ENCODE data around the gene CDA. TPM values are rescaled to one million over a fixed set of nuclear protein-coding genes. Genes with fewer than 3 reads are reported as not detected.

Gene CDA
- total RNA-seq, 1 donor: 3.0 TPM

DNA sequence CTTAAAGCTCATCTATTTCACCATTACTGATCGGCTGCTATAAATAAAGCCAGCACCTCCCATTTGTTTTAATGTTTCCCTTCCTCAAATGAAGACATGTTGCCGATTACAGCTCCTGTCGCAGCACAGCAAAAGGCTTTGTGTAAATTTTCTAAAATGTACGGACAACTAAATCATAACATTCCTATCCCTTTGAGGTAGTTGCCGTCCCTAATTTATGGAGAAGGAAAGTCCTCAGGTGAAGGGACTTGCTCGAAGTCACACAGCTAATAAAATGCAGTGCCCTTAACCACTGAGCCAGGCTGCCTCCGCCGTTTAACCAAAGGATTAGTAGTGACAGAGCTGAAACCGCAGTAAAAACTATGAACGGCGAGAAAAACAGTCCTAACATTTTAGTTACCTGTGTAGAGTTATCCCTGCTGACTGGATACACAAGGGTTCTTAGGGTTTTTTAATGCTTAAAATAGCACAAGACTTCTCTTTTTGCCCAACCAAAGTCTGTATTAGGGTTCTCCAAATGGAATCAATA, 45.2 kb downstream of the CDA start:
- DNase-seq (ENCODE audit: low read depth): peak; percentile 14
- TF ChIP-seq, protein P1, sequence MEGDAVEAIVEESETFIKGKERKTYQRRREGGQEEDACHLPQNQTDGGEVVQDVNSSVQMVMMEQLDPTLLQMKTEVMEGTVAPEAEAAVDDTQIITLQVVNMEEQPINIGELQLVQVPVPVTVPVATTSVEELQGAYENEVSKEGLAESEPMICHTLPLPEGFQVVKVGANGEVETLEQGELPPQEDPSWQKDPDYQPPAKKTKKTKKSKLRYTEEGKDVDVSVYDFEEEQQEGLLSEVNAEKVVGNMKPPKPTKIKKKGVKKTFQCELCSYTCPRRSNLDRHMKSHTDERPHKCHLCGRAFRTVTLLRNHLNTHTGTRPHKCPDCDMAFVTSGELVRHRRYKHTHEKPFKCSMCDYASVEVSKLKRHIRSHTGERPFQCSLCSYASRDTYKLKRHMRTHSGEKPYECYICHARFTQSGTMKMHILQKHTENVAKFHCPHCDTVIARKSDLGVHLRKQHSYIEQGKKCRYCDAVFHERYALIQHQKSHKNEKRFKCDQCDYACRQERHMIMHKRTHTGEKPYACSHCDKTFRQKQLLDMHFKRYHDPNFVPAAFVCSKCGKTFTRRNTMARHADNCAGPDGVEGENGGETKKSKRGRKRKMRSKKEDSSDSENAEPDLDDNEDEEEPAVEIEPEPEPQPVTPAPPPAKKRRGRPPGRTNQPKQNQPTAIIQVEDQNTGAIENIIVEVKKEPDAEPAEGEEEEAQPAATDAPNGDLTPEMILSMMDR (IDR thresholded peaks at IDR 0.05; ENCODE audit: insufficient read depth, low read depth, low read length): no peak
- peak overlapping the region; percentile 81 for H3K4me3 ChIP-seq (ENCODE audit: low read depth, low read length)

DNA sequence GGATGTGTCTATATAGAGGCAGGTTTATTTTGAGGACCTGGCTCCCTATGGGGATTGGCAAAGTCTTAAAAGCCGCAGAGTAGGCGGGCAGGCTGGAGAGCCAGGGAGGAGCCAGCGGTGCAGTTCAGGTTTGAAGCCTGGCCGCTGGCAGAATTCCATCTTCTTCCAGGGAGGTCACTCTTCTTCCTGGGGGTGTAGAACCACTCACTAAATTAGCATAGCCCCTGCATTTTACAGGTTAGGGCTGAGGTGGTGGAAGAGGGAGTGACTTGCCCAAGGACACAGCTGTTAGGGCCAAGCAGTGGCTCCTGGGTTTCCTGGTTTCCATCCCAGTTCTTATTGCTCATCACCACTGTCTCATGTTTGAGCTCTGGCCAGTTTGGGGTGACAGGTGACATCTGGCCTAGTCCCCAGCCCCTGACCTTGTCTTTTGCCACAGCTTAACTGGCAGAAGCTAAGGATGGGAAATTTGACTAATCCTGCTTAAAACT, 45.7 kb downstream of the CDA start:
- H3K4me3 ChIP-seq (ENCODE audit: low read depth, low read length): peak overlapping the region; percentile 81
- TF ChIP-seq, protein P1 (IDR thresholded peaks at IDR 0.05; ENCODE audit: insufficient read depth, low read depth, low read length): no peak
- peak; percentile 19 for DNase-seq (ENCODE audit: low read depth)

DNA sequence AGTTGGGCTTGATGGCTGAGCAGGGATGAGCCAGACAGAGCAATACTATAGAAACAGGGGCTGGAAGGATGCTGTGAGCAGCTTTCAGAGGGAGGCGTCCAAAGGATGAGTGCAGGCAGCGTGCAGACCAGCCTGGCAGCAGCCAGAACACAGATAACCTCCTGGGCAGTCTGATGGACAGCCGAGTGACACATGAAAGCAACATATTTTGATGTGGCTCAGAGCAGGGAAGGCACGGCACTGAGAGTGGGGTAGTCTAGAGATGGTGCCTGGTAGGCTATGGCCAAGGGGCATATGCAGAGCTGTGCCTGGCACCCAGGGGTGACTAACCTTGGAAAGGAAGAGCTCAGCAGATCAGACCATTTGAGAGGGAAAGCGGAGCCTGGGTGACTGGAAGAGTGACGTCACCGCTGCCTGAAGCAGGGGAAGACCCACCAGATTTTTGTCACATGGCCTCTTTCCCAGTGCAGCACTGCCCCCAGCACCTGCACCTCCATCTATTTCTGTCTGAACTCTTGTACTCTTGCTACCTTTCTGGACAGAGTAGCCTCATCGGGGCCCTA, 48.0 kb downstream of the CDA start:
- no peak overlapping the region for H3K4me3 ChIP-seq (ENCODE audit: low read depth, low read length)
- TF ChIP-seq, protein P1 (IDR thresholded peaks at IDR 0.05; ENCODE audit: insufficient read depth, low read depth, low read length): no peak
- DNase-seq (ENCODE audit: low read depth): no peak

DNA sequence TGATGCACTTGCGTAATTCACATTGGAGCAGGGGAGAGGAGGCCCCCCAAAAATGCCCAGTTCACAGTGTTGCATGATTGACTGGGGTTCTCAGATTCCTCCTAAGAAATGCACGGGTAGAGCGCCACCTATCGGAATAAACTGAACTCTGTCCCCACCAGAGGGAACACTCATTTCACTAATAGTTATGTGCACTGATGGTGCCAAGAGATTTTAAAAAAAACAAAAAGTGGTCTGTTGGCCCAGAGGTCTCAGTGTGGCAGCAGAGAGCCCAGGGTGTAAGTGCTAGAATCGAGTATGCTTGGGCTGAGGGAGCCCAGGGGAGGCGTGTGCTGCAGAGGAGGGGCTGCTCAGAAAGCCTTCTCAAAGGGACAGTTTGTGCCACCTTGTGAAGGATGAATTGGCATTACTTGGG, 51.3 kb downstream of the CDA start:
- H3K4me3 ChIP-seq (ENCODE audit: low read depth, low read length): no peak overlapping the region
- TF ChIP-seq, protein P1 (IDR thresholded peaks at IDR 0.05; ENCODE audit: insufficient read depth, low read depth, low read length): peak; percentile 84
- DNase-seq (ENCODE audit: low read depth): peak; percentile 61

DNA sequence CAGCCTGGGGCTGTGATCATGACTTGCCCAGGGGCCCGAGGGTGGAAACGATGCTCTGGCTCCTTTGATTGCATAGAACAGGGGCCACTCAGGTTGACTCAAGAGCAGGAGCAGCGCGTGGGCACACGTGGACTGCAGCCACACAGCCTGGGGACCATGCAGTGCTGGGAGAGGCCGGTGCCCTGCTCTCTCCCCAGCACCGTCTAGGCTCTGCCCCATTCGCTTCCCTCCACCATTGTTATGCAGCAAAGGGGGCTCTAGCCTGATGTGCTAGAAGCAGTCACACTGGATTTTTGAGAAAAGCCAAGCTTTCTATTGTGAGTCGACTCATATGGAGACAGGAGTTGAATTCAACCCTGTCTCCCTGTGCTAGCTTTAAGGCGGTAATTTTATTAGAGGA, 53.1 kb downstream of the CDA start:
- DNase-seq (ENCODE audit: low read depth): no peak
- TF ChIP-seq, protein P1 (IDR thresholded peaks at IDR 0.05; ENCODE audit: insufficient read depth, low read depth, low read length): no peak

DNA sequence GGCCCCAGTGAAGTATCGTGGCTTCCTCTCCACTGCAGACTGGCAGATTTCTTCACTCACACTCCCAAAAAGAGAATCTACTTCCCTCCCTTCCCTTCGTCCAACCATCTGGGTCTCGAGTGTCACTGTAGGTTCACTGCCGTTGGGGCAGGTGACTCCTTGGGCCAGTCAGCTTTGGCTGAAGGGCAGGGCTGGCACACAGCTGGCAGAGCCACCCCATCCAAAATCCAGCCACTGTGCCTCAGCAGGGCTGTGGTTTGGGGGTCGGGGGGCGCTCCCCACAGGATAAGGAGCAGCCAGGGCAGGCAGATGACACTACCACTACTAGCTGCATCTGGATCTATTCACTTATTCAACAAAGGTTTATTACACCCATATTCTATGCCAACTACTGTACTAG, 54.2 kb downstream of the CDA start:
- TF ChIP-seq, protein P1 (IDR thresholded peaks at IDR 0.05; ENCODE audit: insufficient read depth, low read depth, low read length): no peak
- H3K4me3 ChIP-seq (ENCODE audit: low read depth, low read length): no peak overlapping the region
- DNase-seq (ENCODE audit: low read depth): no peak

More for the DNA sequence above, 53.1 kb downstream of the CDA start:
- no peak overlapping the region for H3K4me3 ChIP-seq (ENCODE audit: low read depth, low read length)

DNA sequence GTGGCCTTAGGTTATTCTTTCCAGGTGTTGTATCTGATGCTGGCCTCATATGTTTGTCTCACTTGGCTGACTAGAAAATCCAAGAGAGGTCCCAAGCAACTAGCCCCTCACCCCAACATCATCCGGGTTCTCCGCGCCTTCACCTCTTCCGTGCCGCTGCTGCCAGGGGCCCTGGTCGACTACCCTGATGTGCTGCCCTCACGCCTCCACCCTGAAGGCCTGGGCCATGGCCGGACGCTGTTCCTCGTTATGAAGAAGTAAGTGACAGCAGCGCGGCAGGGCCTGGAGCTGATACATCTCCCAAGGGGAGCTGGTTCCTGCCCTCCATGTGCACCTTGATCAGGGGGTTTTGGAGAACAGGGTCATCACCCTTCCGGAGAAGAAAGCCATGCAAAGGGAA, 55.5 kb downstream of the CDA start:
- TF ChIP-seq, protein P1 (IDR thresholded peaks at IDR 0.05; ENCODE audit: insufficient read depth, low read depth, low read length): no peak
- DNase-seq (ENCODE audit: low read depth): no peak
- no peak overlapping the region for H3K4me3 ChIP-seq (ENCODE audit: low read depth, low read length)
